HL-60 (cell line): ENCODE measurements around the gene OR2T8.

Experiments used
- GABPA ChIP-seq: IDR thresholded peaks from 2 replicates; pipeline ENCODE4 v1.6.1; 2012; ENCODE audit warnings: low read depth
- POLR2AphosphoS5 ChIP-seq: IDR thresholded peaks from 2 replicates; pipeline ENCODE4 v1.6.1; 2012; ENCODE audit warnings: low read depth
- SPI1 ChIP-seq: IDR thresholded peaks from 2 replicates; pipeline ENCODE4 v1.6.1; 2012; ENCODE audit warnings: low read depth, mild to moderate bottlenecking, borderline replicate concordance
- TF ChIP-seq, protein P1 (sequence below): IDR thresholded peaks from one replicate; pipeline ENCODE4 v1.5.1; 2011; ENCODE audit warnings: low read length, control low read depth, inconsistent platforms; ENCODE audit not compliant: insufficient read depth
- TF ChIP-seq, protein P2 (sequence below): IDR thresholded peaks from 2 replicates; pipeline ENCODE4 v1.6.1; 2012; ENCODE audit warnings: low read depth; ENCODE audit not compliant: insufficient replicate concordance

DNA sequence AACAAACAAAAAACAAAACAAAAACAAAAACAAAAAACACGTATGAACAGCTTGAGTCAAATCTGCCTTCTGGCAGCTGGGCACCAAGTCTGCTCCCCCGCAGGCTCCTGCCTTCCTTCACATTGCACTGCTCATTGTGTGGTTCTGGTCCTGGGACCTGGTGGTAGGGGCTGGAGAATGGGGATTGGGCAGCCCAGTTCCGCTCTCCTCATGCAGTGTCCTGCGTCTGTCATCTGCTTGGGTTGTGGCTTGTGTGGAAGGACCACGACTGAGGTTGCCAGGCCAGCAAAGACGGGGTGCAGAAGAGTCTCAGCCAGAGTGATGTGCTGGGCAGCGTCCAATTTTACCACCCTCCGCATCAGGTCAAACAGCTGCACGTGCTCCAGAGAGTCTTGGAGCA lies 15.7 kb downstream of the OR2T8 start:
- TF ChIP-seq, protein P1, sequence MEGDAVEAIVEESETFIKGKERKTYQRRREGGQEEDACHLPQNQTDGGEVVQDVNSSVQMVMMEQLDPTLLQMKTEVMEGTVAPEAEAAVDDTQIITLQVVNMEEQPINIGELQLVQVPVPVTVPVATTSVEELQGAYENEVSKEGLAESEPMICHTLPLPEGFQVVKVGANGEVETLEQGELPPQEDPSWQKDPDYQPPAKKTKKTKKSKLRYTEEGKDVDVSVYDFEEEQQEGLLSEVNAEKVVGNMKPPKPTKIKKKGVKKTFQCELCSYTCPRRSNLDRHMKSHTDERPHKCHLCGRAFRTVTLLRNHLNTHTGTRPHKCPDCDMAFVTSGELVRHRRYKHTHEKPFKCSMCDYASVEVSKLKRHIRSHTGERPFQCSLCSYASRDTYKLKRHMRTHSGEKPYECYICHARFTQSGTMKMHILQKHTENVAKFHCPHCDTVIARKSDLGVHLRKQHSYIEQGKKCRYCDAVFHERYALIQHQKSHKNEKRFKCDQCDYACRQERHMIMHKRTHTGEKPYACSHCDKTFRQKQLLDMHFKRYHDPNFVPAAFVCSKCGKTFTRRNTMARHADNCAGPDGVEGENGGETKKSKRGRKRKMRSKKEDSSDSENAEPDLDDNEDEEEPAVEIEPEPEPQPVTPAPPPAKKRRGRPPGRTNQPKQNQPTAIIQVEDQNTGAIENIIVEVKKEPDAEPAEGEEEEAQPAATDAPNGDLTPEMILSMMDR, result no peak
- TF ChIP-seq POLR2AphosphoS5 (no peak), GABPA (no peak), SPI1 (no peak)
- TF ChIP-seq, protein P2, sequence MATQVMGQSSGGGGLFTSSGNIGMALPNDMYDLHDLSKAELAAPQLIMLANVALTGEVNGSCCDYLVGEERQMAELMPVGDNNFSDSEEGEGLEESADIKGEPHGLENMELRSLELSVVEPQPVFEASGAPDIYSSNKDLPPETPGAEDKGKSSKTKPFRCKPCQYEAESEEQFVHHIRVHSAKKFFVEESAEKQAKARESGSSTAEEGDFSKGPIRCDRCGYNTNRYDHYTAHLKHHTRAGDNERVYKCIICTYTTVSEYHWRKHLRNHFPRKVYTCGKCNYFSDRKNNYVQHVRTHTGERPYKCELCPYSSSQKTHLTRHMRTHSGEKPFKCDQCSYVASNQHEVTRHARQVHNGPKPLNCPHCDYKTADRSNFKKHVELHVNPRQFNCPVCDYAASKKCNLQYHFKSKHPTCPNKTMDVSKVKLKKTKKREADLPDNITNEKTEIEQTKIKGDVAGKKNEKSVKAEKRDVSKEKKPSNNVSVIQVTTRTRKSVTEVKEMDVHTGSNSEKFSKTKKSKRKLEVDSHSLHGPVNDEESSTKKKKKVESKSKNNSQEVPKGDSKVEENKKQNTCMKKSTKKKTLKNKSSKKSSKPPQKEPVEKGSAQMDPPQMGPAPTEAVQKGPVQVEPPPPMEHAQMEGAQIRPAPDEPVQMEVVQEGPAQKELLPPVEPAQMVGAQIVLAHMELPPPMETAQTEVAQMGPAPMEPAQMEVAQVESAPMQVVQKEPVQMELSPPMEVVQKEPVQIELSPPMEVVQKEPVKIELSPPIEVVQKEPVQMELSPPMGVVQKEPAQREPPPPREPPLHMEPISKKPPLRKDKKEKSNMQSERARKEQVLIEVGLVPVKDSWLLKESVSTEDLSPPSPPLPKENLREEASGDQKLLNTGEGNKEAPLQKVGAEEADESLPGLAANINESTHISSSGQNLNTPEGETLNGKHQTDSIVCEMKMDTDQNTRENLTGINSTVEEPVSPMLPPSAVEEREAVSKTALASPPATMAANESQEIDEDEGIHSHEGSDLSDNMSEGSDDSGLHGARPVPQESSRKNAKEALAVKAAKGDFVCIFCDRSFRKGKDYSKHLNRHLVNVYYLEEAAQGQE, result no peak
